ENCODE results near the gene RAB20. TPM values are rescaled to one million over a fixed set of nuclear protein-coding genes. Genes with fewer than 3 reads are reported as not detected.

RAB20 gene
- total and polyA plus RNA-seq, 8 donors = 9.3 to 23.6 (median 14.2) TPM

DNA sequence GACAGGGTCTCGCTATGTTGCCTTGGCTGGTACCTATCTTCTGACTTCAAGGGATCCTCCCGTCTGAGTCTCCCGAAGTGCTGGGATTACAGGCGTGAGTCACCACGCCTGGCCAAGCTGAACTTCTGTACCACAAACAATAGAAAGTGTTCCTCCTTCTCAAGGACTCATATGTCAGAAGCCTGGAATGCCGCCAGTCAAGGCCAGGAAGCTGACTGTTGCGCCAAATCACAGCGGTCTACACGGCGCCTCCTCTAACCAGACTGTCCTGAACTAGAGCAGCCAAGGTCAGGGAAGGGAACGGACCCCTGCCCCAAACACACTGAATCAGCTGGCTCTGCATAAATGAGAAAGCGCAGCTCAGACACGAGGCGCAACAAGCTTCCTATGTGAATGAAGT, 14.6 kb downstream of the RAB20 start:
- H3K27me3 ChIP-seq = no peaks in the 10 kb centered on the region
- H3K4me1 ChIP-seq = peaks cover 21 to 67% (median 45%) of the 10 kb centered on the region in 3 donors
- intact Hi-C loops (cut with DNase I) = no loop called here
- no peaks in the 10 kb centered on the region for H3K9me3 ChIP-seq
- peak overlapping the region; percentile 20 to 63 (median 48) for H3K27ac ChIP-seq
- WGBS, 2 donors = 24 to 25% methylated on average over 14 of the region's 14 CpGs
- ATAC-seq (peak; percentile 87 to 91 (median 90)), FAIRE-seq (no peak), DNase-seq (peak; percentile 85 to 91 (median 88))
- TF ChIP-seq, protein P1, sequence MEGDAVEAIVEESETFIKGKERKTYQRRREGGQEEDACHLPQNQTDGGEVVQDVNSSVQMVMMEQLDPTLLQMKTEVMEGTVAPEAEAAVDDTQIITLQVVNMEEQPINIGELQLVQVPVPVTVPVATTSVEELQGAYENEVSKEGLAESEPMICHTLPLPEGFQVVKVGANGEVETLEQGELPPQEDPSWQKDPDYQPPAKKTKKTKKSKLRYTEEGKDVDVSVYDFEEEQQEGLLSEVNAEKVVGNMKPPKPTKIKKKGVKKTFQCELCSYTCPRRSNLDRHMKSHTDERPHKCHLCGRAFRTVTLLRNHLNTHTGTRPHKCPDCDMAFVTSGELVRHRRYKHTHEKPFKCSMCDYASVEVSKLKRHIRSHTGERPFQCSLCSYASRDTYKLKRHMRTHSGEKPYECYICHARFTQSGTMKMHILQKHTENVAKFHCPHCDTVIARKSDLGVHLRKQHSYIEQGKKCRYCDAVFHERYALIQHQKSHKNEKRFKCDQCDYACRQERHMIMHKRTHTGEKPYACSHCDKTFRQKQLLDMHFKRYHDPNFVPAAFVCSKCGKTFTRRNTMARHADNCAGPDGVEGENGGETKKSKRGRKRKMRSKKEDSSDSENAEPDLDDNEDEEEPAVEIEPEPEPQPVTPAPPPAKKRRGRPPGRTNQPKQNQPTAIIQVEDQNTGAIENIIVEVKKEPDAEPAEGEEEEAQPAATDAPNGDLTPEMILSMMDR (IDR thresholded peaks at IDR 0.05) = no peak
- no peak overlapping the region for H3K4me3 ChIP-seq
- H3K36me3 ChIP-seq = no peaks in the 10 kb centered on the region

DNA sequence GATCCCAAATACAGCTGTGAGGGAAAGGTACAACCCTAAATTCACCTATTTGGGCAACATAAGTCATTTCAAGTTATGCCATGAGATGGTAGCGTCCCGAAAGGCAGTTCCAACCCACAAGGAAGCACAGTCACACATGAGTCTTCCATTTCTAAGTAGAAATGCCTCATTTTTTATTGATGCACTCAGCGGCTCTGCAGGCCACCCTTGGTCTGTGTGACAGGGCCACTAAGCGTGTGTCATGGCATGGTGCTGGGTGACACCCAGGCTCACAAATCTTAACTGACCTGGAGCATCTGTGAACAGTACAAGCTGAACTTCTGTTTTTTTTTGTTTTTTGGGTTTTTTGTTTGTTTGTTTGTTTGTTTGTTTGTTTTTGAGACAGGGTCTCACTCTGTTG, 15.1 kb downstream of the RAB20 start:
- TF ChIP-seq, protein P1 (IDR thresholded peaks at IDR 0.05) = no peak
- Histone ChIP-seq H3K27ac (peak overlapping the region in 2 of 4 donors; percentile 50 to 63), H3K9me3 (no peaks in the 10 kb centered on the region), H3K4me3 (no peak overlapping the region), H3K4me1 (peaks cover 24 to 67% (median 45%) of the 10 kb centered on the region in 3 donors), H3K27me3 (no peaks in the 10 kb centered on the region), H3K36me3 (no peaks in the 10 kb centered on the region)
- 94 to 96% methylated on average over 4 of the region's 4 CpGs for WGBS, 2 donors
- intact Hi-C loops (cut with DNase I) = no loop called here
- ATAC-seq = peak in 1 of 4 donors; percentile 11
- no peak for DNase-seq
- no peak for FAIRE-seq

DNA sequence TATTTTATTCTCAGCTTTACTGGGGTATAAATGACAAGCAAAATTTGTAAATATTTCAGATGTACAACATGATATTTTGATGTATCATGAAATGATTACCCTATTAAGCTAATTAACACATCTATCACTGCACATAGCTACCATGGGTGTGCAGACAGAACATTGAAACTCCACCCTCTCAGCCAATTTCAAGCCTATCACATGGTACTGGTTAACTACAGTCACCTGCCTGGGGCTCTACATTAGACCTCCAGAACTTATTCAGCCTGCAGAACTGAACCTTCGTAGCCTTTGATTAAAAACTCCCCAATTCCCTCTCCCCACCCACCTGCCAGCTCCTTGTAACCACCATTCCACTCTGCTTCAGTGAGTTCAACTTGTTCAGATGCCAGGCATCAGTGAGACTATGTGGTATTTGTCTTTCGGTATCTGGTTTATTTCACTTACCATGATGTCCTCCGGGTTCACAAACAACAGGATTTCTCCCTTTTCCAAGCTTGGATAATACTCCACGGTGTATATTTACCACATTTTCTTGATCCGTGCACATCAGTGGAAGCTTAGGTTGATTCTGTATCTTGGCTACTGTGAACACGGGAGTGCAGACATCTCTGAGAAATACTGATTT, 19.2 kb downstream of the RAB20 start:
- WGBS, 2 donors = 60 to 65% methylated on average over 6 of the region's 6 CpGs
- H3K9me3 ChIP-seq = no peaks in the 10 kb centered on the region
- peaks cover 39 to 78% (median 53%) of the 10 kb centered on the region in 3 donors for H3K4me1 ChIP-seq
- H3K27ac ChIP-seq = peak overlapping the region in 2 of 4 donors; percentile 54 to 77
- H3K27me3 ChIP-seq = no peaks in the 10 kb centered on the region
- no peak for ATAC-seq
- no peaks in the 10 kb centered on the region for H3K36me3 ChIP-seq
- no peak overlapping the region for H3K4me3 ChIP-seq
- no peak for FAIRE-seq
- DNase-seq = no peak
- intact Hi-C loops (cut with DNase I) = no loop called here
- TF ChIP-seq, protein P1 (IDR thresholded peaks at IDR 0.05) = no peak

DNA sequence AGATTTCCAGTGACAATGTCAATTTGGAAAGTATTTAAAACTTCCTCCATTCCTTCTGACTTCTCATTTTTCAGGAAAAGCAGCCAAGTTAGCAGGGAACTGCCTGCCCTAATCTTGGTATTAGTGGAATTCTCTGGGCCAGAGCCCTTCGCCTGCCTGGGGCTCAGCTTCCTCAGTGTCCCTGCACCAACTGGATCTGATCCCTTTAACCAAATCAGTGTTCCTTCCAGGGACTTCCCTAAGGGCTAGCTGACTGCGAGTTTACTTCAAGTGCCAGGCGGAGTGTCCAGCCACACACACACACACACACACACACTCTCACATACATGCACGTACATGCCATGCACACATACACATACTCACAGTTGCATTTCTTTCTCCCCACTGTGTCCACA, 20.0 kb downstream of the RAB20 start:
- intact Hi-C loops (cut with DNase I) = no loop called here
- WGBS, 2 donors = 28 to 34% methylated on average over 4 of the region's 4 CpGs
- TF ChIP-seq, protein P1 (IDR thresholded peaks at IDR 0.05) = no peak
- no peaks in the 10 kb centered on the region for H3K36me3 ChIP-seq
- DNase-seq (no peak), FAIRE-seq (no peak), ATAC-seq (peak; percentile 24 to 53 (median 41))
- H3K27ac ChIP-seq = peak overlapping the region; percentile 49 to 77 (median 58)
- peaks cover 37 to 70% (median 50%) of the 10 kb centered on the region in 3 donors for H3K4me1 ChIP-seq
- no peaks in the 10 kb centered on the region for H3K27me3 ChIP-seq
- no peaks in the 10 kb centered on the region for H3K9me3 ChIP-seq
- H3K4me3 ChIP-seq = no peak overlapping the region

DNA sequence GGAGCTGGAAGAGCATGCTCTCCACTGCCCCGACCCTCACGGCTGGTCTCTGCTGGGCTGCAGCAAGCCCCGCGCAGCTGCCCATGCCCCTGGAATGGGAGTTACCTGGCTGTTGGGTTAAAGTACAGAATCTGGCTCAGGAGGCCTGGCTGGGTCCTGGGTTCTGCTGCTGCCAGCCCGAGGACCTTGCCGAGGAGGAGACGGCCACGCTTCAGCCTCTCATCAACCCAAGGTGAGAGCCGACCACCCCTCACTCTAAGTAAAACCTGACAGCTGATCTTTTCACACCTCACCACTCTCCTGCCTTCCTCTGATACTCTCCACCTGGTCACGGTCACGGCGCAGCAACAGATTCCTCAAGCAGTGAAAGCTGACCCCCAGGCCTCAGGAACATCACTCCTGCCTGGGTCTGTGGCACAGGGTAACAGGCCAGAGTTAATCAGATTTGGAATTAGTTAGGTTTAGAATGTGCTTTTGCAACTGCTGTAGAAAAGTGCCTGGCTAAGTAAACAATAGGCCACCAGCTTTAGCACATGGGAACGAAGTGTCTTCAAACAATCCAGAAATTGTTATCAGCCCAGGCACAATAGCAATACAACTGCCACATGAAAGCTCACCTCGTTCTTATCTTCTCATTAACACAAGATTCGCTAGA, 20.5 kb downstream of the RAB20 start:
- peaks cover 37 to 65% (median 50%) of the 10 kb centered on the region in 3 donors for H3K4me1 ChIP-seq
- no peak for DNase-seq
- peak; percentile 31 to 79 (median 62) for ATAC-seq

More for the DNA sequence above, 20.5 kb downstream of the RAB20 start:
- H3K36me3 ChIP-seq = no peaks in the 10 kb centered on the region
- H3K9me3 ChIP-seq = no peaks in the 10 kb centered on the region
- peak overlapping the region; percentile 49 to 77 (median 58) for H3K27ac ChIP-seq
- no peaks in the 10 kb centered on the region for H3K27me3 ChIP-seq
- H3K4me3 ChIP-seq = no peak overlapping the region
- FAIRE-seq = no peak
- TF ChIP-seq, protein P1 (IDR thresholded peaks at IDR 0.05) = no peak
- intact Hi-C loops (cut with DNase I) = no loop called here
- WGBS, 2 donors = 36 to 40% methylated on average over 15 of the region's 15 CpGs
